Liver (tissue), 3 donors: Measurements from ENCODE around the gene EXO1.

Source experiments
- EGR1 ChIP-seq, 2 donors: IDR thresholded peaks; 2 replicates each; pipeline ENCODE4 v1.6.1; 2016 to 2018; ENCODE audit warnings: antibody characterized with exemption in 2 of 2, low read depth in 2 of 2
- FOXA1 ChIP-seq: IDR thresholded peaks from 2 replicates; pipeline ENCODE4 v1.6.1; 2016; ENCODE audit warnings: antibody characterized with exemption
- GABPA ChIP-seq, 2 donors: IDR thresholded peaks in 1 of 2; conservative IDR thresholded peaks in 1 of 2; 2 replicates each; pipeline ENCODE4 v1.6.1; 2016; ENCODE audit warnings: antibody characterized with exemption in 2 of 2, mild to moderate bottlenecking in 1 of 2, moderate library complexity in 1 of 2
- HNF4G ChIP-seq: IDR thresholded peaks from 2 replicates; pipeline ENCODE4 v1.6.1; 2016; ENCODE audit warnings: antibody characterized with exemption
- JUND ChIP-seq, 2 donors: IDR thresholded peaks; 2 replicates each; pipeline ENCODE4 v1.6.1; 2016; ENCODE audit warnings: antibody characterized with exemption in 2 of 2
- RAD21 ChIP-seq, 2 donors: IDR thresholded peaks; 2 replicates each; pipeline ENCODE4 v1.6.1; 2016; ENCODE audit warnings: antibody characterized with exemption in 2 of 2, mild to moderate bottlenecking in 2 of 2
- RXRA ChIP-seq, 2 donors: IDR thresholded peaks; 2 replicates each; pipeline ENCODE4 v1.6.1; 2017 to 2018; ENCODE audit warnings: antibody characterized with exemption in 2 of 2, mild to moderate bottlenecking in 1 of 2
- SP1 ChIP-seq: IDR thresholded peaks from 2 replicates; pipeline ENCODE4 v1.6.1; 2018; ENCODE audit warnings: antibody characterized with exemption, mild to moderate bottlenecking
- TAF1 ChIP-seq: conservative IDR thresholded peaks from 2 replicates; pipeline ENCODE4 v1.6.1; 2016; ENCODE audit warnings: antibody characterized with exemption, mild to moderate bottlenecking
- YY1 ChIP-seq: IDR thresholded peaks from 2 replicates; pipeline ENCODE4 v1.6.1; 2016; ENCODE audit warnings: antibody characterized with exemption, mild to moderate bottlenecking
- ZBTB33 ChIP-seq: IDR thresholded peaks from 2 replicates; pipeline ENCODE4 v1.6.1; 2016; ENCODE audit warnings: antibody characterized with exemption
- TF ChIP-seq, protein P1 (sequence below): fragments of 150-350 bp; IDR thresholded peaks from 2 replicates; pipeline ENCODE4 v1.5.1; 2017; ENCODE audit warnings: improper control_type of control experiment, low read depth, low read length; ENCODE audit not compliant: missing input control
- TF ChIP-seq, protein P2 (sequence below): IDR thresholded peaks from 2 replicates; pipeline ENCODE4 v1.6.1; 2016; ENCODE audit warnings: antibody characterized with exemption
- TF ChIP-seq, protein P3 (sequence below): IDR thresholded peaks from 2 replicates; pipeline ENCODE4 v1.6.1; 2016; ENCODE audit warnings: antibody characterized with exemption, mild to moderate bottlenecking
- donor health status: healthy.
- donor health status: healthy.

DNA sequence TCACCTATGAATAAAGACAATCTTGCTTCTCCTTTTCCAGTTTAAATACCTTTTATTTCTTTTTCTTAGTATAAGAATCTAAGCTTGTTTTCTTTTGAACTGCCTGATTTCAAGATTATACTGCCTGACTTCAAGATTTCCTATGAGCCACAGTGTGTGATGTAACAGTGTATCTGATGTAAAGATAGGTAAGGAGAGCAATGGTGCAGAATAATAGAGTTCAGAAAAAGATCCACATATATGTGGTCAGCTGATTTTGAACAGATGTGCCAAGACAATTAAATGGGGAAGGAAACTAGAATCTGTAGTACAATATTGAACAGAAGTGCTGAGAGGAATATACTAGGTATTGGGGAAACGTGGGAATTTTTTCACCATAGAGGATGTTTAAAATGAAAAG, 21.0 kb downstream of the EXO1 start:
- TF ChIP-seq, protein P1, sequence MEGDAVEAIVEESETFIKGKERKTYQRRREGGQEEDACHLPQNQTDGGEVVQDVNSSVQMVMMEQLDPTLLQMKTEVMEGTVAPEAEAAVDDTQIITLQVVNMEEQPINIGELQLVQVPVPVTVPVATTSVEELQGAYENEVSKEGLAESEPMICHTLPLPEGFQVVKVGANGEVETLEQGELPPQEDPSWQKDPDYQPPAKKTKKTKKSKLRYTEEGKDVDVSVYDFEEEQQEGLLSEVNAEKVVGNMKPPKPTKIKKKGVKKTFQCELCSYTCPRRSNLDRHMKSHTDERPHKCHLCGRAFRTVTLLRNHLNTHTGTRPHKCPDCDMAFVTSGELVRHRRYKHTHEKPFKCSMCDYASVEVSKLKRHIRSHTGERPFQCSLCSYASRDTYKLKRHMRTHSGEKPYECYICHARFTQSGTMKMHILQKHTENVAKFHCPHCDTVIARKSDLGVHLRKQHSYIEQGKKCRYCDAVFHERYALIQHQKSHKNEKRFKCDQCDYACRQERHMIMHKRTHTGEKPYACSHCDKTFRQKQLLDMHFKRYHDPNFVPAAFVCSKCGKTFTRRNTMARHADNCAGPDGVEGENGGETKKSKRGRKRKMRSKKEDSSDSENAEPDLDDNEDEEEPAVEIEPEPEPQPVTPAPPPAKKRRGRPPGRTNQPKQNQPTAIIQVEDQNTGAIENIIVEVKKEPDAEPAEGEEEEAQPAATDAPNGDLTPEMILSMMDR, result no peak
- TF ChIP-seq ZBTB33 (no peak), YY1 (no peak), GABPA (IDR thresholded peaks at IDR 0.05 in 1 of 2, conservative IDR thresholded peaks at IDR 0.05 in 1 of 2) (no peak), EGR1 (IDR thresholded peaks at IDR 0.05; ENCODE audit: low read depth in 2 of 2) (no peak), SP1 (no peak), TAF1 (no peak), HNF4G (no peak), RXRA (IDR thresholded peaks at IDR 0.05) (no peak), JUND (IDR thresholded peaks at IDR 0.05) (no peak), RAD21 (IDR thresholded peaks at IDR 0.05) (no peak), FOXA1 (no peak)
- TF ChIP-seq, protein P2, sequence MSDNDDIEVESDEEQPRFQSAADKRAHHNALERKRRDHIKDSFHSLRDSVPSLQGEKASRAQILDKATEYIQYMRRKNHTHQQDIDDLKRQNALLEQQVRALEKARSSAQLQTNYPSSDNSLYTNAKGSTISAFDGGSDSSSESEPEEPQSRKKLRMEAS, result no peak
- TF ChIP-seq, protein P3, sequence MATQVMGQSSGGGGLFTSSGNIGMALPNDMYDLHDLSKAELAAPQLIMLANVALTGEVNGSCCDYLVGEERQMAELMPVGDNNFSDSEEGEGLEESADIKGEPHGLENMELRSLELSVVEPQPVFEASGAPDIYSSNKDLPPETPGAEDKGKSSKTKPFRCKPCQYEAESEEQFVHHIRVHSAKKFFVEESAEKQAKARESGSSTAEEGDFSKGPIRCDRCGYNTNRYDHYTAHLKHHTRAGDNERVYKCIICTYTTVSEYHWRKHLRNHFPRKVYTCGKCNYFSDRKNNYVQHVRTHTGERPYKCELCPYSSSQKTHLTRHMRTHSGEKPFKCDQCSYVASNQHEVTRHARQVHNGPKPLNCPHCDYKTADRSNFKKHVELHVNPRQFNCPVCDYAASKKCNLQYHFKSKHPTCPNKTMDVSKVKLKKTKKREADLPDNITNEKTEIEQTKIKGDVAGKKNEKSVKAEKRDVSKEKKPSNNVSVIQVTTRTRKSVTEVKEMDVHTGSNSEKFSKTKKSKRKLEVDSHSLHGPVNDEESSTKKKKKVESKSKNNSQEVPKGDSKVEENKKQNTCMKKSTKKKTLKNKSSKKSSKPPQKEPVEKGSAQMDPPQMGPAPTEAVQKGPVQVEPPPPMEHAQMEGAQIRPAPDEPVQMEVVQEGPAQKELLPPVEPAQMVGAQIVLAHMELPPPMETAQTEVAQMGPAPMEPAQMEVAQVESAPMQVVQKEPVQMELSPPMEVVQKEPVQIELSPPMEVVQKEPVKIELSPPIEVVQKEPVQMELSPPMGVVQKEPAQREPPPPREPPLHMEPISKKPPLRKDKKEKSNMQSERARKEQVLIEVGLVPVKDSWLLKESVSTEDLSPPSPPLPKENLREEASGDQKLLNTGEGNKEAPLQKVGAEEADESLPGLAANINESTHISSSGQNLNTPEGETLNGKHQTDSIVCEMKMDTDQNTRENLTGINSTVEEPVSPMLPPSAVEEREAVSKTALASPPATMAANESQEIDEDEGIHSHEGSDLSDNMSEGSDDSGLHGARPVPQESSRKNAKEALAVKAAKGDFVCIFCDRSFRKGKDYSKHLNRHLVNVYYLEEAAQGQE, result no peak
